Measurements from ENCODE around the gene DPYD. TPM values are rescaled to one million over a fixed set of nuclear protein-coding genes. Genes with fewer than 3 reads are reported as not detected.

Gene DPYD
- polyA plus RNA-seq, 3 donors from 2014 or later, result 23.0 to 35.9 (median 30.8) TPM

GRCh38 chr1:97174039-97174704, 746.7 kb downstream of the DPYD start:
- DNase-seq, result no peak
- Mint-ChIP-seq H3K36me3 (peaks cover 0 to 19% (median 12%) of the 10 kb centered on the region in 3 donors), H3K4me1 (no peaks in the 10 kb centered on the region), H3K27ac (no peak overlapping the region), H3K9me3 (peaks cover 0 to 4% (median 0%) of the 10 kb centered on the region in 6 donors), H3K4me3 (no peak overlapping the region), H3K27me3 (ENCODE audit: low read depth in 3 of 3) (no peaks in the 10 kb centered on the region)

GRCh38 chr1:97170300-97170699, 750.5 kb downstream of the DPYD start:
- no peak for DNase-seq
- Mint-ChIP-seq H3K4me3 (no peak overlapping the region), H3K27me3 (ENCODE audit: low read depth in 3 of 3) (peaks cover 0 to 2% (median 0%) of the 10 kb centered on the region in 3 donors), H3K27ac (no peak overlapping the region), H3K36me3 (peaks cover 0 to 19% (median 8%) of the 10 kb centered on the region in 3 donors), H3K4me1 (peaks cover 0 to under 1% of the 10 kb centered on the region in 2 donors), H3K9me3 (peaks cover 0 to 4% (median 0%) of the 10 kb centered on the region in 6 donors)

GRCh38 chr1:97168056-97168455, 752.8 kb downstream of the DPYD start:
- Mint-ChIP-seq H3K4me3 (no peak overlapping the region), H3K36me3 (peaks cover 4 to 26% (median 19%) of the 10 kb centered on the region in 3 donors), H3K27me3 (ENCODE audit: low read depth in 3 of 3) (peaks cover 0 to 2% (median 0%) of the 10 kb centered on the region in 3 donors), H3K27ac (no peak overlapping the region), H3K4me1 (peaks cover 13 to 21% of the 10 kb centered on the region in 2 donors), H3K9me3 (peaks cover 0 to 7% (median 0%) of the 10 kb centered on the region in 6 donors)
- no peak for DNase-seq

GRCh38 chr1:97167246-97167645, 753.6 kb downstream of the DPYD start:
- H3K4me1 Mint-ChIP-seq, result peaks cover 13 to 21% of the 10 kb centered on the region in 2 donors
- H3K4me3 Mint-ChIP-seq, result no peak overlapping the region
- H3K36me3 Mint-ChIP-seq, result peaks cover 4 to 26% (median 19%) of the 10 kb centered on the region in 3 donors
- DNase-seq, result no peak
- H3K27me3 Mint-ChIP-seq (ENCODE audit: low read depth in 3 of 3), result peaks cover 0 to 2% (median 0%) of the 10 kb centered on the region in 3 donors
- peaks cover 0 to 7% (median 0%) of the 10 kb centered on the region in 6 donors for H3K9me3 Mint-ChIP-seq
- no peak overlapping the region for H3K27ac Mint-ChIP-seq

- Mint-ChIP-seq H3K27ac (no peak overlapping the region), H3K36me3 (peaks cover 4 to 25% (median 19%) of the 10 kb centered on the region in 3 donors), H3K4me1 (peaks cover 13 to 21% of the 10 kb centered on the region in 2 donors), H3K27me3 (ENCODE audit: low read depth in 3 of 3) (peaks cover 0 to 2% (median 0%) of the 10 kb centered on the region in 3 donors), H3K4me3 (no peak overlapping the region), H3K9me3 (peaks cover 0 to 7% (median 0%) of the 10 kb centered on the region in 6 donors)
- DNase-seq, result no peak
Observed at GRCh38 chr1:97166626-97167025, 754.2 kb downstream of the DPYD start.

- Mint-ChIP-seq H3K36me3 (peaks cover 4 to 14% (median 13%) of the 10 kb centered on the region in 3 donors), H3K4me1 (peaks cover 13 to 29% of the 10 kb centered on the region in 2 donors)
Observed at GRCh38 chr1:97164276-97164639, 756.6 kb downstream of the DPYD start.

GRCh38 chr1:97163591-97164275, 757.1 kb downstream of the DPYD start:
- DNase-seq, result no peak
- Mint-ChIP-seq H3K27ac (no peak overlapping the region), H3K4me3 (no peak overlapping the region)

More at GRCh38 chr1:97164276-97164639, 756.6 kb downstream of the DPYD start:
- DNase-seq, result no peak
- Mint-ChIP-seq H3K27me3 (ENCODE audit: low read depth in 3 of 3) (peaks cover 0 to 2% (median 0%) of the 10 kb centered on the region in 3 donors), H3K9me3 (peaks cover 0 to 3% (median 0%) of the 10 kb centered on the region in 6 donors), H3K4me3 (no peak overlapping the region), H3K27ac (no peak overlapping the region)

GRCh38 chr1:97160818-97161217, 760.0 kb downstream of the DPYD start:
- Mint-ChIP-seq H3K4me1 (peaks cover 15 to 32% of the 10 kb centered on the region in 2 donors), H3K9me3 (peaks cover 0 to 3% (median 0%) of the 10 kb centered on the region in 6 donors), H3K27me3 (ENCODE audit: low read depth in 3 of 3) (no peaks in the 10 kb centered on the region), H3K36me3 (peaks cover 10 to 17% (median 10%) of the 10 kb centered on the region in 3 donors), H3K4me3 (no peak overlapping the region), H3K27ac (no peak overlapping the region)
- no peak for DNase-seq

More at GRCh38 chr1:97163591-97164275, 757.1 kb downstream of the DPYD start:
- peaks cover 0 to 3% (median 0%) of the 10 kb centered on the region in 6 donors for H3K9me3 Mint-ChIP-seq
- peaks cover 4 to 14% (median 13%) of the 10 kb centered on the region in 3 donors for H3K36me3 Mint-ChIP-seq
- peaks cover 13 to 32% of the 10 kb centered on the region in 2 donors for H3K4me1 Mint-ChIP-seq
- peaks cover 0 to 2% (median 0%) of the 10 kb centered on the region in 3 donors for H3K27me3 Mint-ChIP-seq (ENCODE audit: low read depth in 3 of 3)

GRCh38 chr1:97159342-97159741, 761.5 kb downstream of the DPYD start:
- Mint-ChIP-seq H3K27ac (no peak overlapping the region), H3K4me3 (no peak overlapping the region), H3K36me3 (peaks cover 17 to 21% (median 19%) of the 10 kb centered on the region in 3 donors), H3K4me1 (peaks cover 12 to 22% of the 10 kb centered on the region in 2 donors), H3K9me3 (peaks cover 0 to 3% (median 0%) of the 10 kb centered on the region in 6 donors), H3K27me3 (ENCODE audit: low read depth in 3 of 3) (no peaks in the 10 kb centered on the region)
- DNase-seq, result no peak

- H3K27ac Mint-ChIP-seq, result no peak overlapping the region
- no peak overlapping the region for H3K4me3 Mint-ChIP-seq
- no peaks in the 10 kb centered on the region for H3K27me3 Mint-ChIP-seq (ENCODE audit: low read depth in 3 of 3)
- peaks cover 0 to 6% (median 0%) of the 10 kb centered on the region in 6 donors for H3K9me3 Mint-ChIP-seq
- H3K36me3 Mint-ChIP-seq, result peaks cover 20 to 24% (median 22%) of the 10 kb centered on the region in 3 donors
- peaks cover 5 to 16% of the 10 kb centered on the region in 2 donors for H3K4me1 Mint-ChIP-seq
- DNase-seq, result no peak
Observed at GRCh38 chr1:97158691-97159096, 762.1 kb downstream of the DPYD start.

- Mint-ChIP-seq H3K9me3 (peaks cover 0 to 3% (median 0%) of the 10 kb centered on the region in 6 donors), H3K4me3 (no peak overlapping the region), H3K36me3 (peaks cover 20 to 24% (median 23%) of the 10 kb centered on the region in 3 donors), H3K27me3 (ENCODE audit: low read depth in 3 of 3) (no peaks in the 10 kb centered on the region), H3K27ac (no peak overlapping the region), H3K4me1 (peaks cover 1 to 11% of the 10 kb centered on the region in 2 donors)
- no peak for DNase-seq
Observed at GRCh38 chr1:97157991-97158390, 762.8 kb downstream of the DPYD start.

- DNase-seq, result no peak
- no peaks in the 10 kb centered on the region for H3K4me1 Mint-ChIP-seq
- H3K4me3 Mint-ChIP-seq, result no peak overlapping the region
- H3K27ac Mint-ChIP-seq, result no peak overlapping the region
- peaks cover 0 to 3% (median 0%) of the 10 kb centered on the region in 6 donors for H3K9me3 Mint-ChIP-seq
- peaks cover 23 to 25% (median 23%) of the 10 kb centered on the region in 3 donors for H3K36me3 Mint-ChIP-seq
- no peaks in the 10 kb centered on the region for H3K27me3 Mint-ChIP-seq (ENCODE audit: low read depth in 3 of 3)
Observed at GRCh38 chr1:97151651-97152050, 769.2 kb downstream of the DPYD start.

GRCh38 chr1:97145321-97145956, 775.4 kb downstream of the DPYD start:
- no peak for DNase-seq
- Mint-ChIP-seq H3K36me3 (peaks cover 0 to 12% (median 10%) of the 10 kb centered on the region in 3 donors), H3K4me1 (no peaks in the 10 kb centered on the region), H3K9me3 (no peaks in the 10 kb centered on the region), H3K4me3 (no peak overlapping the region), H3K27me3 (ENCODE audit: low read depth in 3 of 3) (no peaks in the 10 kb centered on the region), H3K27ac (no peak overlapping the region)

Measured in immature natural killer cell (primary cell).